Activated gamma-delta T cell treated with Interleukin-2 at 50 U/mL for 16 hours (primary cell): ENCODE measurements around the gene ADISSP.
A peak's percentile ranks its signal among the peaks of the same experiment; 100 is the strongest.
"Not testable (repeated sequence)": the region's sequence is repeated elsewhere in the genome, so short reads cannot be mapped to it uniquely, and the experiment has no call there.

Experiments used
- DNase-seq: peaks from one replicate; pipeline ENCODE4 v3.0.0-alpha.2; 2020

ADISSP gene

DNA sequence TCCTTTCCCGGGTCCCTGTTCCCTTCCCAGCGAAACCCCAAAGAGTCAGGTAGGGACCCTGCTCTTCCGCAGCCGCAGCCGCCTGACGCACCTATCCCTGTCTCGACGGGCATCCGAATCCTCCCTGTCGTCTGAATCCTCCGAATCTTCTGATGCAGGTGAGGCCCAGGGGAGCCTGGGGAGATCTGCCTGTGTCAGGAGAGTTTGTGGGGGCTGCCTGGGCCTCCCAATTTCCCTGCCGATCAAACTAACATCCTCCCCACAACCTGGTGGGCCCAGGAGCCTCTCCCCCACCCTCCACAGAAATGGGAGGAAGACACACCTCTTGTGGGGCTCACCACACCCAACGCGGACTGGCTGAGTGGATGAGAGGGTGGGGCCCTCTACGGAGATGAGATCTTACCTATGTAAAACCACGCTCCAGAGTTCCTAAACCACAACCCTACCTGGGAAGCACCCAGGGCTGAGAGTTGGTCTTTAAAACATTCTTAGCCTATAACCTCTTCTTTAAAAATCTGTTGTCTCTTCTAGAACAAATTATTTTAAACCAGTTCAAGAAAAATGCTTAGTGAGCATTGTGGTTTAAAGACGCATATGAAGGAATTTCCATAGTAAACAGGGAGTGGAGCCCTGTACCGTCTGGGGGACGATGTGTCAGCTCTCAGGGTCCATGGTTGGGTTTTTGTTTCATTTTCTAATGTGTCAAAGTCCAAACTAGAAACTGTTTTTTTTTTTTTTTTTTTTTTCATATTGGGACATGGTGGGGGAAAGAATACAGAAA lies 30.2 kb upstream of the ADISSP start:
- peak; percentile 50 for DNase-seq

GRCh38 chr20:3797226-3797545 lies 29.6 kb upstream of the ADISSP start:
- no peak for DNase-seq

DNA sequence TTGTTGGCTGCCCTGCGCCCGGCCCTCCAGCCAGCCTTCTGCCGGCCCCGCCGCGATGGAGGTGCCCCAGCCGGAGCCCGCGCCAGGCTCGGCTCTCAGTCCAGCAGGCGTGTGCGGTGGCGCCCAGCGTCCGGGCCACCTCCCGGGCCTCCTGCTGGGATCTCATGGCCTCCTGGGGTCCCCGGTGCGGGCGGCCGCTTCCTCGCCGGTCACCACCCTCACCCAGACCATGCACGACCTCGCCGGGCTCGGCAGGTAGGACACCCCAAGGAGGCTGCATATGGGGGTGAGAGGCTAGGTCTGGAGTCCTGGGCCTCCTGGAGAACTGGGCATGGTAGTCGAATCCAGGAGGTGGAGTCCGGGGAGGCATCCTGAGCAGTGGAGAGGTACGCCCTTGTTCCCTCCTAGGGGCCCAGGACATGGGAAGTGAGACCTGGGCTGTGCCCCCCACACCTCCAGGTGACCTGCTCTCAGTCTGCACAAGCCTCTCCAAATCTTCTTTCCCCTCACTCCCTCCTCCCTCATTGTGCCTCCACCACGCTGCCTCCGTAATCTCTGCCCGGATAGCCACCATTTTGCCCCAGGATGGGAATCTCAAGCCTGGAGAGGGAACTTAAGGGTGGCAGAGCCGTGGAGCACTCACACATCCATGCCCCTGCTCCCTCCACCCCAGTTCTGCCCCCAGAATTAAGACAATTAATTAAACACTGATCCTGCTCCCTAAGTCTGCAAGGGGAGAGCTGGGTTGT lies 29.1 kb upstream of the ADISSP start:
- no peak for DNase-seq

DNA sequence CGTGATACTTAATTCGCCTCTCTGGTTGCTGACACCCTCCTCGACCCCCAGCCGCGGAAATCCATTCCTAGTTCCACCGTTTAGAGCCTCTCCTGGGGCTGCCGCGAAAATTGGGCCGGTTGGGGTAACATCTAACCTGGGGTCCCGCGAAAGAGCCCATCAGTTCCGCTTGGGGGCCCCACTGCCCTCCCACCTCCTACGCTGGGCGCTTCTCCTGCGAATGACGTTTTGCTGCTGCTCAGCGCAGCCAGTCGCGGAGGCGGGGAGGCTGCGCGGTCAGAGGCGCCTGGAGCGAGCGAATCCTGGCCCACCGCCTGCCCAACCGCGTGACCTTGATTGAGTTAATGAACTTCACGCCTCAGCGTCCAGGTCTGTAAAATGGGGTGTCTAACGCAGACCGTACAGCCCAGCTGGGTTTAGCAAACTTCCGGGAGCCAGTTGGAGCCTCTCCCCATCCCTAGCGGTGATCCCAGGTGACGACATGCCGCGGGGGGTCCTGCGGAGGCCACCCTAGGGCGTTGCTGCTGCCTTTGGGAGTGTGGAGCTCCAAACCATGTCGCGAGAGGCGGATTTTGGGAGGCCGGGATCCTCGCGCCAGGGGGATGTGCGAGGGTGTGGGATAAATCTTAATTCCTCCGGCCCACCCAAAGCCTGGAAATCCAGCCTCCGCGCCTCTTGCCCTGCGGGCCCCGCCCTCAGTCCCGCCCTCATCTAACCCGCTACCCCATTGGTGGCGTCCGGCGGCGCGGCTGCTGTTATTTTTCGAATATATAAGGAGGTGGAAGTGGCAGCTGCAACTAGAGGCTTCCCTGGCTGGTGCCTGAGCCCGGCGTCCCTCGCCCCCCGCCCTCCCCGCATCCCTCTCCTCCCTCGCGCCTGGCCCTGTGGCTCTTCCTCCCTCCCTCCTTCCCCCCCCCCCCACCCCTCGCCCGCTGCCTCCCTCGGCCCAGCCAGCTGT lies 28.2 kb upstream of the ADISSP start, which contains the start of gene CDC25B:
Gene CDC25B (plus strand): TSS at position 800 of the 958 bp plus-strand sequence. CDS start 222 bp downstream, outside the sequence.
- DNase-seq: peak; percentile 88

- DNase-seq: no peak
Measured at GRCh38 chr20:3794701-3795420, 27.3 kb upstream of the ADISSP start.

- DNase-seq: not testable (repeated sequence)
Measured at GRCh38 chr20:3794168-3794567, 26.6 kb upstream of the ADISSP start.

DNA sequence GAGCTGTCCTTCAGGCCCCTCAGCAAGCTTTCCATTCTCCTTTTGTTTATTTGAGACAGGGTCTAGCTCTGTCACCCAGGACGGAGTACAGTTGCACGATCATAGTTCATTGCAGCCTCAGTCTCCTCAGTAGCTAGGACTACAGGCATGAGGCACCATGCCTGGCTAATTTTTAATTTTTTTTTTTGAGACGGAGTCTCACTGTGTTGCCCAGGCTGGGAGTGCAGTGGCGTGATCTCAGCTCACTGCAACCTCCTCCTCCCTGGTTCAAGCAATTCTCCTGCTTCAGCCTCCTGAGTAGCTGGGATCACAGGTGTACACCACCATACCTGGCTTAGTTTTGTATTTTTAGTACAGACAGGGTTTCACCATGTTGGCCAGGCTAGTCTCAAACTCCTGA lies 21.6 kb upstream of the ADISSP start:
- not testable (repeated sequence) for DNase-seq

DNA sequence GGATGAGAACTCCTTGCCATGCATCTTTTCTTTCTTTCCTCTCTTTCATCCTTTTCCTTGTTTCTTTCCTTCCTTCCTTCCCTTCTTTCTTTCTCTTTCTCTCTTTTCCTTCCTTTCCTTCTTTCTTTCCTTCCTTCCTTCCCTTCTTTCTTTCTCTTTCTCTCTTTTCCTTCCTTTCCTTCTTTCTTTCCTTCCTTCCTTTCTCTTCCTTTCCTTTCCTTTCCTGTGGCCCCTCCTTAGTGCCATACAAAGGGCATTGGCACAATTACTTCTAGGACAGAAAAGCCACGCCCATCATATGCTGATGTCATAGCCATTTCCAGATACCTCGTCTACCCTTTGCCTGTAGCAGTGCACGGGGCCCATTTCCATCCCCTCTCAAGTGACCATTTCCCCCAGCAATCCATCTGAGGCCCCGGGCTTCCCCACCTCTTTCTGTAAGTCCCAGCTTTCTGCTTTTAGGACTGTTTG lies 21.2 kb upstream of the ADISSP start:
- no peak for DNase-seq

DNA sequence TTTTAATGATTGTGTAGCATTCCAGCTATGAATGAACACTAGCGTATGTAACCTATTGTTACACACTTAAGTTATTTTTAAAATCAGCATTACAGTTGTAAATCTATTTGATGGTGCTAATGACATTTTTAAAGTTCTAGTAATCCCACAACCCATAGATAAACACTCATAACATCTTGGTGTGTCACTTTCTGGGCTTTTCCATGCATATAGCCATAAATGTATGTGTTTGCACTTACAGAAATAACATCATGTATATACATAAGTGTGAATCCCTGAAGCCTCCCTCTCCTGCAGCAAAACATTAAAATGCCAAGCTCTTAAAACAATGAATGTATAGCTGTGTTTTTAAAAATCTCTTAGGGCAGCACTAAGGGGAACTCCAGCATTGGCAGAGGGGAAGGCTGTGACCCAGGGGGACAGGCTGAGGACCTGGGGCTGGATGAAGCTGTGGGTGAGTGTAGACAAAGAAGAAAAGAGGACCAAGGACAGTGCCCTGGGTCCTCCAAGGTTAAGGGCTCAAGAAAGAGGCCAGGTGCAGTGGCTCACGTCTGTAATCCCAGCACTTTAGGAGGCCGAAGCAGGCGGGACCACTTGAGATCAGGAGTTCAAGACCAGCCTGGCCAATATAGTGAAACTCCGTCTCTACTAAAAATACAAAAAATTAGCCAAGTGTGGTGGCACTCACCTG lies 19.9 kb upstream of the ADISSP start:
- DNase-seq: no peak

DNA sequence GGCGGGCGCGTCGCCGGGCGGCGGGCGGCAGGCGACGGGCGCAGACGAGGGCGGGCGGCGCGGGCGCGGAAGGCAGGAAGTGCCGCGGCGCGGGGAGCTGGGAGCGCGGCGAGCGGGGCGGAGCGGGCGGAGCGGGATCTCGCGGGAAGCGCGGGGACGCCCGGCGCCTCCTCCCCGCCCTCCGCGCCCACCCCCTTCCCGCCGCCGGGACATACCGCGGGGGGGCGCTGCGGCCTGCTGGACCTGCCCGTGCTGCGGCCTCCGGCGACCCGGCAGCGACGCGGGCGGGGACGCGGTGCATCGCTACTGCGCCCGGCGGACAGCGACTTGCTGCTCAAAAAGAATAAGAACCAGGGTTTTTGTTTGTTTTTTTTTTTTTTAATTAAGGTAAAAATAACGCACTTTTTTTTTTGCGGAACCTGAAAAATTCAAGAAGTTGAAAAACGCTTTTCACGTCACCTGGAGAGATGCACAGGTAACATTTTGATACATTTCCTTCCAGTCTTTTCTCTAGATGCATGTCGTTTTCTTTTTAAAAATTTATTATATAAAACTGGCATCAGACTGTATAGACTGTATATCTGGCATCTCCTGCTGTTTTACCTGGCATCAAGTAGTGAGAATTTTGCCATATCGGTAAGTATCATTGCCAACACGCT lies 19.2 kb upstream of the ADISSP start, which contains the start of gene CENPB:
Gene CENPB (minus strand): TSS at position 76 of the 659 bp plus-strand sequence. CDS start 257 bp downstream, outside the sequence.
- DNase-seq: peak; percentile 90

GRCh38 chr20:3786126-3786484 lies 18.6 kb upstream of the ADISSP start:
- DNase-seq: no peak

DNA sequence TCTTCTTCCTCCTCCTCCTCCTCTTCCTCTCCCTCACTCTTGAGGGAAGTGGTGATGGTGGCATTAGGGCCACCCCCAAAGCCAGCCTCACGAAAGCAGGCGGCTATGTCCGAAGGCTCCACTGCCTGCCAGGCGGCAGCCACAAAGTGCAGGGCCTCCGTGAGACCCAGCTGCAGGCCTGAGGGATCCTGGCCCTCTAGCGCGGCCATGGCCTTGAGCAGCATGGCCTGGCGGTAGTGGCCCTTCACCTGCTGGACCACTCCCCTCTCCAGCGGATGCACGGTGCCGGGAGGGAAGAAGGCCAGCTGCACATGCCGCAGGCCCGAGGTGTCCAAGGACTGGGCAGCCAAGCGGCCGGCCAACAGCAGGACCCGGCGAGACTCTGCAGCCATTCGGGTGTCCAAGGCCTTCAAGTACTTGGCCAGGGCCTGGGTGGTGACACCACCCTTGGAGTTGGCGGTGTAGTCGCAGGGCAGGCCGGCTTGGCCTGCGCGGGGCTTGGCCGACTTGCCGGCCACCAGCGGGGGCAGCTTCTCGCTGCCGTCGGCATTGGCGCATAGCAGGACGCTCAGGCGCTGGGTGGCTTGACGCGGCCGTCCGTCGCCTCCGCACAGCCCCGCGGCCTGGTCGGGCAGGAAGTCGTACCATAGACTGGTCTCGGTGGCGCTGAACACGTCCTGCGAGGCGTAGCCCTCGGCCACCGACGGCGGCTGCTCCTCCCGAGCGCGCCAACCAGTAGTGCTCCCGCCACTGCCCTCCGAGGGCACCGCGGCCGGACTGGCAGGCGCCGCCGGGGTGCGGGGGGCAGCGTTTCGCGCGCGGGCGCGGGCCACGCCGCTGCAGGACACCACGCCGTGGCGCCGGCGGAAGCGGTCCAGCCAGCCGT lies 17.9 kb upstream of the ADISSP start:
- DNase-seq: no peak

GRCh38 chr20:3784863-3785239 lies 17.3 kb upstream of the ADISSP start:
- no peak for DNase-seq

DNA sequence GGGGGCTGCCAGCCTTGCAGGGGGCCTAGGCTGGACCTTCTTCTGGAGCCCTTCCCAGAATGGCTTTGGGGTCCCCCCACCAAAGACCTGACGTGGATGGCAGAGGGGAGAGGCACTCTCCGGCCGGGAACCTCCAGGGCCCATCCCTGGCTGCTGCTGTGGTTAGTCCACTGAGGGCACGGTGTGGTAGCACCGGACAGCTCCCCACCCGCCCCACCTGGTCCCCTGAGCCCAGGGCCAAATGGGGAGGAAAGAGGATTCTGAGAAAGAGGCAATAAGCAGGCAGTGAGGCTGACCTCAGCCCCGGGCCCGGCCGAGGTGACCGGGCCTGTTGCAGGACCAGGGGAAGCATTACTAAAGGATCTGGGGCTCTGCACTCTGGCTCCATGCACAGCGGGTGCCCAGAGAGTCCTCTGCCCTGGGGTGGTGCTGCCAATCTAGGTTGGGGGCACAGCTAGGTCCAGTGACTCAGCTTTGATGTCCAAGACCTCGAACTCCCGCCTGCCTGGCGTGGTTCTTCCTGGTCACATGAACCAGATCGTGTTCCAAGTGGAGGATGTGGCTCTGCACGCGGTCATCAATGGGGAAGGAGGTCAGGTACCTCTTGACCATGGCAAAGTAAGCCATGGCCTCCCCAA lies 16.8 kb upstream of the ADISSP start:
- no peak for DNase-seq

DNA sequence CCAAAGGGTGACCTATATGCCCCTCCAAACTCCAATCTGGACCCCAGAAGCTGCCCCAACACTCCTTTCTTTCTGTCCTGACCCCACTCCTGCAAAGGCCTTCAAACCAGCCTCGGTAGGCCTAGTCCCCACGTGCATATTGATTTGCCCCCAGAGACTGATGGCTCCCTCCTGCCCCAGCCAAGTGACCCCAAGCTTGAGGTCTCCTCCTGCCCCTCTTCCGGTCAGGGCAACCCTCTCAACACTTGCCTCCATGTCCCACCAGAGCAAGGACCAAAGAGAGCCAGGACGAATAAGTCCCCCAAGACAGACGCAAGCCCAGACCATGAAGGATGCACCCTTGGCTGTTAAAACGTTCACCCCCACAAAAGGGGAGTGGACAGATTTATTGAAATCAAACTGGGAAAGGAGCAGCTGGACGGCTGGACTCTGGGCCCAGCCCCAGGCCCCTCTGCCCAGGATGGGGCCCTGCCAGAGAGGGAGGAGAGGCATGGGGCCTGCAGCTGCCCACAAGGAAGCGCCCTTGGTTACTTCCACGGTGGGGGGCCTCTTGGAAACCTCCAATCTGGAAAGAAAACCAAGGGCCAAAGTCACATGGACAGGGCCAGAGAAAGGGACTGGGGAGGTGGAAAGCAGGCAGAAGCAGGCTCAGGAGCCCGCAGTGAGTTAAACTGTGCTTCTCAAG lies 16.1 kb upstream of the ADISSP start:
- no peak for DNase-seq

DNA sequence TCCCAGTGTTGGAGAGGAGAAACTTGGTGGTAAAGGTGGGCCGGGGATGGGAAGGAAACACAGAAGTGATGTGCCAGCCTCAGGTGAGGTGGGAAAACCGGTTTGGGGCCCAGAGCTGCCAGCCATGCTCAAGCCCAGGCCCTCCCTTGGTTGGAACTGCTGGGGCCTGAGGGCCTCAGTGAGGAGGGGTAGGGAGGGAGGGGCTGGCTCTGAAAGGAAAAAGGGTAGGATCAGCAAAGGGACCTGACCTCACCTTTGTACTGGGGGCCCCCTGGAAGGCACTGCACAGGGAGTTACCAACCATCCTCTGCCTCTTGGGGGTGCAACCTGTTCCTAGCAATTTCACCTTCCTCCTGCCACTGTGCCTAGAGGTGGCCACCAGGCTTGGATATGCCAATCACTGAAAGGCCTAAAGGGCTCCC lies 15.5 kb upstream of the ADISSP start:
- DNase-seq: no peak

DNA sequence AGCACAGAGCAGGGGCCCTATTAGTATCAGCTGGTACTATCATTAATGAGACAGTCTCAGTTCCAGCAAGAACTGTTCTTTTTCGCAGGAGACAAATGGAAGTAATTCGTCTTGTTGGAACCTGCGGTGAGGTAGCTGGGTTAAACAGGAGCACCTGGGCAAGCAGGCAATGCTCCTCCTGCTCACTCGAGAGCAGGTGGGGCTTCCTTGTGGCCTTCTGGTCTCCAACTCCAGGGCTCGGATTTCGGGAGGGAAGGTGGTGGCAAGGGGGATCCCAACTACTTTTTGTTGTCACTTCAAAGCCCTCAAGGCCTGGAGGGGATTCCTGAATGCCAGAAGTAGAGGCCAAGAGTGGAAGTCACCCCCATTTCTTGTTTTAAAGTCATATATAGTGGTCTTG lies 15.0 kb upstream of the ADISSP start:
- no peak for DNase-seq

GRCh38 chr20:3781153-3781910 lies 13.8 kb upstream of the ADISSP start, which contains the start of gene SPEF1:
SPEF1 (minus strand) TSS chr20:3781448; CDS start chr20:3781287, 161 bp downstream.
- no peak for DNase-seq
